Subcutaneous adipose tissue (tissue), 4 donors: ENCODE results near the gene PLA2G2F. TPM values are rescaled to one million over a fixed set of nuclear protein-coding genes. Genes with fewer than 3 reads are reported as not detected.

ENCODE experiments used
- CTCF ChIP-seq: fragments of 450-650 bp; IDR thresholded peaks from one replicate; pipeline ENCODE4 v1.5.1; 2016; ENCODE audit warnings: low read depth, mild to moderate bottlenecking, control low read depth, antibody characterized with exemption, moderate library complexity
- total RNA-seq, 4 donors: library from RNA; depleted of rRNA; stranded (reverse); fragments of >200 nt; gene quantifications; one replicate each; pipeline ENCODE4 v1.1.0, GENCODE V29; 2016

PLA2G2F gene
- total RNA-seq, 4 donors from 2014 or later = not detected

- TF ChIP-seq CTCF = no peak
These were observed 26.4 kb downstream of the PLA2G2F start for GRCh38 chr1:20165522-20165951.

- no peak for TF ChIP-seq CTCF
These were observed 26.9 kb downstream of the PLA2G2F start for GRCh38 chr1:20166051-20166450.

- no peak for TF ChIP-seq CTCF
These were observed 28.0 kb downstream of the PLA2G2F start for GRCh38 chr1:20167126-20167525.

- TF ChIP-seq CTCF = no peak
These were observed 29.7 kb downstream of the PLA2G2F start for GRCh38 chr1:20168564-20169491.

GRCh38 chr1:20169932-20170331 is 30.8 kb downstream of the PLA2G2F start:
- TF ChIP-seq CTCF = no peak

- no peak for TF ChIP-seq CTCF
These were observed 33.0 kb downstream of the PLA2G2F start for GRCh38 chr1:20172033-20172590.

- TF ChIP-seq CTCF = no peak
These were observed 36.0 kb downstream of the PLA2G2F start for GRCh38 chr1:20174937-20175666.
